Fibroblast of skin of scalp (primary cell): ENCODE measurements around the gene FGF13.

Experiments used
- DNase-seq: peaks from one replicate; pipeline ENCODE4 v3.0.0-alpha.2; 2013

Gene FGF13

GRCh38 chrX:138664016-138664415 is 47.5 kb downstream of the FGF13 start:
- DNase-seq = no peak

DNA sequence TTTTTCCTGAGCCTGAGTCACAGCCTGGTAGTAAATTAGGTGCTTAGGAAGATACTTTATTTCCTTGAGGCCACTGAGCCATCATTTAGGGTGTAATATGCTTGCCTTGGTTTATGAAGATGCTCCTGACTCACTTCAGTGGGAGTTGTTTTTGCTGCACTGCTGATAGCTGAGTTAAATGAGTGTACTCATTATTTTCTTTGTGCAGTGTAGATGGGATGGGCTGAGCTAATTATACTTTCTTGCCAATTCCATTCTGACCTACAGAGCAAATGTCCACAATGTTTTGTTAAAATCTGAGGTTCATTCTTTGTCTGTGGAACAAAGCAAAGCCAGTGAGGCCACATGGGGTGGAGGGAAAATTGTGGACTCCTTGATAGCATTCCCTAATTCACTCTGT is 60.0 kb downstream of the FGF13 start:
- DNase-seq = no peak

- no peak for DNase-seq
These were observed 62.9 kb downstream of the FGF13 start for GRCh38 chrX:138648568-138648967.

GRCh38 chrX:138638996-138639395 is 72.5 kb downstream of the FGF13 start:
- peak; percentile 8 for DNase-seq
